ENCODE data around the gene UGT1A4. TPM values are rescaled to one million over a fixed set of nuclear protein-coding genes. Genes with fewer than 3 reads are reported as not detected.

The UGT1A4 gene
- total RNA-seq, 3 donors from 2014 or later (not counting 1 experiment from before 2014, with no cell fraction given) = not detected

GRCh38 chr2:233692648-233693047 lies 25.9 kb upstream of the UGT1A4 start, which contains the start of gene UGT1A6:
Gene UGT1A6, plus strand, starts transcription at chr2:233692890. Its CDS starts 115 bp downstream, at chr2:233693005.
- no peak for ATAC-seq
- Histone ChIP-seq H3K36me3 (ENCODE audit: control insufficient read depth, insufficient read depth, low read length) (no peaks in the 10 kb centered on the region), H3K4me3 (ENCODE audit: low read length) (no peak within 1 kb of the TSS), H3K9me3 (ENCODE audit: control insufficient read depth, insufficient read depth, low read length) (no peaks in the 10 kb centered on the region), H3K27ac (ENCODE audit: low read length) (no peak within 1 kb of the TSS), H3K27me3 (ENCODE audit: control insufficient read depth, insufficient read depth, low read length) (no peaks in the 10 kb centered on the region), H3K4me1 (ENCODE audit: control insufficient read depth, insufficient read depth, low read length) (no peaks in the 10 kb centered on the region)
- no peaks in the 10 kb centered on the region for H3K36me3 Mint-ChIP-seq
- no peak within 1 kb of the TSS for H3K4me3 Mint-ChIP-seq
- no peak for DNase-seq
- WGBS (ENCODE audit: insufficient coverage) = 95% methylated on average over 4 of the region's 4 CpGs
- no peaks in the 10 kb centered on the region for H3K9me3 Mint-ChIP-seq
- no peak within 1 kb of the TSS for H3K27ac Mint-ChIP-seq
- peaks cover 9 to 32% of the 10 kb centered on the region in 2 donors for H3K27me3 Mint-ChIP-seq (ENCODE audit: low read depth in 2 of 2)
- no peaks in the 10 kb centered on the region for H3K4me1 Mint-ChIP-seq
- intact Hi-C loops (cut with micrococcal nuclease) = no loop called here
- TF ChIP-seq CTCF (IDR thresholded peaks at IDR 0.05) = no peak

- intact Hi-C loops (cut with micrococcal nuclease) = no loop called here
- H3K27ac Mint-ChIP-seq = no peak overlapping the region
- no peaks in the 10 kb centered on the region for H3K27me3 ChIP-seq (ENCODE audit: control insufficient read depth, insufficient read depth, low read length)
- no peak for TF ChIP-seq CTCF (IDR thresholded peaks at IDR 0.05)
- WGBS (ENCODE audit: insufficient coverage) = 84% methylated on average over 6 of the region's 6 CpGs
- no peak overlapping the region for H3K4me3 Mint-ChIP-seq
- H3K27ac ChIP-seq (ENCODE audit: low read length) = no peak overlapping the region
- no peak overlapping the region for H3K4me3 ChIP-seq (ENCODE audit: low read length)
- DNase-seq = no peak
- H3K4me1 ChIP-seq (ENCODE audit: control insufficient read depth, insufficient read depth, low read length) = no peaks in the 10 kb centered on the region
- no peak for ATAC-seq
- H3K9me3 ChIP-seq (ENCODE audit: control insufficient read depth, insufficient read depth, low read length) = no peaks in the 10 kb centered on the region
- H3K4me1 Mint-ChIP-seq = no peaks in the 10 kb centered on the region
- no peaks in the 10 kb centered on the region for H3K36me3 ChIP-seq (ENCODE audit: control insufficient read depth, insufficient read depth, low read length)
- H3K27me3 Mint-ChIP-seq (ENCODE audit: low read depth in 2 of 2) = peaks cover 9 to 22% of the 10 kb centered on the region in 2 donors
- no peaks in the 10 kb centered on the region for H3K9me3 Mint-ChIP-seq
- H3K36me3 Mint-ChIP-seq = no peaks in the 10 kb centered on the region
These were observed 24.6 kb upstream of the UGT1A4 start for GRCh38 chr2:233693963-233694362.

- no peaks in the 10 kb centered on the region for H3K9me3 Mint-ChIP-seq
- no peaks in the 10 kb centered on the region for H3K9me3 ChIP-seq (ENCODE audit: control insufficient read depth, insufficient read depth, low read length)
- H3K36me3 ChIP-seq (ENCODE audit: control insufficient read depth, insufficient read depth, low read length) = no peaks in the 10 kb centered on the region
- H3K4me1 ChIP-seq (ENCODE audit: control insufficient read depth, insufficient read depth, low read length) = no peaks in the 10 kb centered on the region
- H3K4me3 ChIP-seq (ENCODE audit: low read length) = no peak overlapping the region
- H3K27ac ChIP-seq (ENCODE audit: low read length) = no peak overlapping the region
- H3K4me3 Mint-ChIP-seq = no peak overlapping the region
- peaks cover 7 to 17% of the 10 kb centered on the region in 2 donors for H3K27me3 Mint-ChIP-seq (ENCODE audit: low read depth in 2 of 2)
- H3K36me3 Mint-ChIP-seq = no peaks in the 10 kb centered on the region
- TF ChIP-seq CTCF (IDR thresholded peaks at IDR 0.05) = no peak
- H3K27ac Mint-ChIP-seq = no peak overlapping the region
- WGBS (ENCODE audit: insufficient coverage) = 97% methylated on average over 4 of the region's 4 CpGs
- DNase-seq = no peak
- no peaks in the 10 kb centered on the region for H3K27me3 ChIP-seq (ENCODE audit: control insufficient read depth, insufficient read depth, low read length)
- ATAC-seq = no peak
- no peaks in the 10 kb centered on the region for H3K4me1 Mint-ChIP-seq
- intact Hi-C loops (cut with micrococcal nuclease) = no loop called here
These were observed 19.8 kb upstream of the UGT1A4 start for GRCh38 chr2:233698740-233699139.

GRCh38 chr2:233699424-233700027 lies 19.0 kb upstream of the UGT1A4 start:
- H3K27ac ChIP-seq (ENCODE audit: low read length) = no peak overlapping the region
- no peak overlapping the region for H3K27ac Mint-ChIP-seq
- H3K27me3 ChIP-seq (ENCODE audit: control insufficient read depth, insufficient read depth, low read length) = no peaks in the 10 kb centered on the region
- no peaks in the 10 kb centered on the region for H3K36me3 ChIP-seq (ENCODE audit: control insufficient read depth, insufficient read depth, low read length)
- peaks cover 6% of the 10 kb centered on the region for H3K36me3 Mint-ChIP-seq
- no peak overlapping the region for H3K4me3 ChIP-seq (ENCODE audit: low read length)
- H3K27me3 Mint-ChIP-seq (ENCODE audit: low read depth in 2 of 2) = peaks cover 10 to 24% of the 10 kb centered on the region in 2 donors
- no peak for TF ChIP-seq CTCF (IDR thresholded peaks at IDR 0.05)
- H3K9me3 ChIP-seq (ENCODE audit: control insufficient read depth, insufficient read depth, low read length) = no peaks in the 10 kb centered on the region
- H3K4me3 Mint-ChIP-seq = no peak overlapping the region
- ATAC-seq (no peak), DNase-seq (no peak)
- H3K4me1 Mint-ChIP-seq = no peaks in the 10 kb centered on the region
- no peaks in the 10 kb centered on the region for H3K9me3 Mint-ChIP-seq
- intact Hi-C loops (cut with micrococcal nuclease) = no loop called here
- H3K4me1 ChIP-seq (ENCODE audit: control insufficient read depth, insufficient read depth, low read length) = no peaks in the 10 kb centered on the region
- 94% methylated on average over 5 of the region's 8 CpGs for WGBS (ENCODE audit: insufficient coverage)

Measured in natural killer cell (primary cell).